Measurements from ENCODE around the gene AKAP13.
"Not testable (repeated sequence)": the region's sequence is repeated elsewhere in the genome, so short reads cannot be mapped to it uniquely, and the experiment has no call there.

Gene AKAP13

GRCh38 chr15:85475711-85476110, 95.3 kb downstream of the AKAP13 start:
- no peak overlapping the region for H3K4me3 ChIP-seq (ENCODE audit: low read depth, low read length)
- no peak for DNase-seq (ENCODE audit: low read depth, low spot score)
- no peak for TF ChIP-seq CTCF (IDR thresholded peaks at IDR 0.05; ENCODE audit: low read depth, low read length)
- in situ Hi-C loops (cut with HindIII; ENCODE audit: low sequenced_read_pairs), result no loop called here

DNA sequence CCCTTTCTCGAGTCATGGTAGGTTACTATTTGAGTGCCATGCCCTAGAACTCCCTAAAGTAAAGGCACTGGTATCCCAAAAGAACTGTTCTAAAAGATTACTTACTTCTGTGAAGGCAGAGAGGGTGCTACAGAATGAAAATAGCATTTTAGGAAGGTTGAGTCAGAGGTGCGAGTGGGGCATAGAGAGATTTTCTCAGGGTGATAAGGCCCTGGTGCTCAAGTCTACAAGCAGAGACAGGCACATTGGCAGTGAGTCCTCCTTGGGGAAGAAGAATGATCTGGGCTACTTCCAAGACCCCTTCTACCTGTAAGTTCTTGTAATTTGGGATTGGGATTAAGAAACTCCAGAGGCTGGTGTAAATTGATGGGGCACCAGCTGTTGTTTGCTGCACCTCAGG, 96.7 kb downstream of the AKAP13 start:
- no peak for DNase-seq (ENCODE audit: low read depth, low spot score)
- no peak for TF ChIP-seq CTCF (IDR thresholded peaks at IDR 0.05; ENCODE audit: low read depth, low read length)
- in situ Hi-C loops (cut with HindIII; ENCODE audit: low sequenced_read_pairs), result no loop called here
- no peak overlapping the region for H3K4me3 ChIP-seq (ENCODE audit: low read depth, low read length)

DNA sequence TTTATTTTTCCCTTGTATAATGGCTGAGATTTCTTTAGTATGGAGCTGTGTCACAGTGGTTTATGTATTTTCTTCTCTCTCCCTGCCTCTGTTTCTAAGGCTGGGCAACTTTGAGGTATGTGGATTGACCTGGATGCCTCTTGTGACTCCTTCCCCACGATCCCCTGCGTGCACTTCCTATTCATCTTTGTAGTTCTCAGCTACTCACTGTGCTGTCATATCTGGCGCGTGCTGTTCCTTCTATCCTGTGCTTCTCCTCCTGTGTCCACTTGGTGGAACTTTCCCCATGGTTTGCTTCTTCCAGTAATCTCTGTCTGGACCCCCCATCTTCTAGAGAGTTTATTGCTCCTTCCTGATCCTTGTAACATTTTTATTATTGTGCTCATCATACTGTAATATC, 97.3 kb downstream of the AKAP13 start:
- peak; percentile 64 for TF ChIP-seq CTCF (IDR thresholded peaks at IDR 0.05; ENCODE audit: low read depth, low read length)
- no peak overlapping the region for H3K4me3 ChIP-seq (ENCODE audit: low read depth, low read length)
- DNase-seq (ENCODE audit: low read depth, low spot score), result peak; percentile 82
- in situ Hi-C loops (cut with HindIII; ENCODE audit: low sequenced_read_pairs), result no loop called here

DNA sequence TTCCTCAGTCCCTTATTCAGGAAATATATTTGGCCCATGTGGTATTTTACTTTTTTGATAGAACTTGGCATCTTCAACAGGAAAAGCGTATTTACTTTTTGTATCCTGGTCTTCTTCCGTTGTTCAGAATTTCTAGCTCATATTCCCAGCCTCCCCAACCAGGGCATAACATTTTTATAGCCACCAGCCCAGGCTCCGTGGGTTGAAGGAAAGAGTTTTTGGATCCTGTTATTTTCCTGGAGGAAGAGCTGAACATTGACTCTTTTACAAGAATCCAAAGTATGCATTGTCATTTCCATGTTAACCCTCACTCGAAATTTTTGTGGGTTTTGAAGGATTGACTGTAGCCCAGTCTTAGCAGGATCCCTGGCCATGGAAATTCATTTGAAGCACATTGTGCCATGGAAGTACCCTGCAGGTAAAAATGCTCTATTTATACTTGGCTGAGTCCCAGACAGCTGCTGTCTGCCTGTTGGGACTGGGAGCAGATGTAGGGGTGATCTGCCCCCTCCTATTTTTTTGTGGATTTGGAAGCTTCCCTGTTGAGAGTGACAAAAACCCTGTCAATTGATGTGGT, 98.8 kb downstream of the AKAP13 start:
- no peak for TF ChIP-seq CTCF (IDR thresholded peaks at IDR 0.05; ENCODE audit: low read depth, low read length)
- DNase-seq (ENCODE audit: low read depth, low spot score), result peak; percentile 72
- H3K4me3 ChIP-seq (ENCODE audit: low read depth, low read length), result no peak overlapping the region
- in situ Hi-C loops (cut with HindIII; ENCODE audit: low sequenced_read_pairs), result no loop called here

DNA sequence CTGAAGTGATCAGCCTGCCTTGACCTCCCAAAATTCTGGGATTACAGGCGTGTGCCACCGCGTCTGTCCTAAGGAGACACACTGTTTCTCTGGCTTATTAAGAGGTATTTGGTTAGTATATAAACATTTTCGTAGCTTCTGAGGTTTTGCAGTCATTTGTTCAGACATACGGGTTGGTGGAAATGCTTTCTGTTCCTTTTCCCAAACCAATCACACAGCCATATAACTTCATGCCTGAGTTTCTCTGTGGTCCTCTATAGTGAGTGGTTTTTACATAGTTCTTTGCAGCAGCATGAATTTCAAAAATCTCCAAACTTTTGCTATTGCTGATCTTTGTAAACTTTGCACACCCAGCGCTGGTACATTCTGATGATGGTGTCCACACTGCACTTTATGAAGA, 100.5 kb downstream of the AKAP13 start:
- H3K4me3 ChIP-seq (ENCODE audit: low read depth, low read length), result no peak overlapping the region
- DNase-seq (ENCODE audit: low read depth, low spot score), result no peak
- no peak for TF ChIP-seq CTCF (IDR thresholded peaks at IDR 0.05; ENCODE audit: low read depth, low read length)
- in situ Hi-C loops (cut with HindIII; ENCODE audit: low sequenced_read_pairs), result no loop called here

GRCh38 chr15:85481543-85481942, 101.1 kb downstream of the AKAP13 start:
- H3K4me3 ChIP-seq (ENCODE audit: low read depth, low read length); DNase-seq (ENCODE audit: low read depth, low spot score); in situ Hi-C loops (cut with HindIII; ENCODE audit: low sequenced_read_pairs): not testable (repeated sequence)

DNA sequence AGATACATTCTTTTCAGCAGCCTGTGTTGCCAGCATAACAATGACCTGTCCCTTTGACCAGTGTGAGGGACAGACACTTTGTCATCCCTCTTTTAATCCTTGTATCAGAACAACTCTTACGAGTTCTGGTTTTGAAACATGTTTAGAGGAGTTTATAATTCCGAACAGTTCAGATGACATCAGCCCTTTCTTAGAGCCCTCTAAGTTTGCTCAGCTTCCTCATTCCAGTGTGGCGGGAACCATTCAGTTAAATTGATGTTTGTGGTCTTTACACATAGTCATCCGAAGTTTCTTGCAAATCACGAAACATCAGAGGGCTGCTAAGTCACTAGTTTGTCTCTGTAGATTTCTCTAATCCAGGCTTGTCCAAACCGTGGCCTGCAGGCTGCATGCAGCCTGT, 102.5 kb downstream of the AKAP13 start:
- in situ Hi-C loops (cut with HindIII; ENCODE audit: low sequenced_read_pairs), result no loop called here
- no peak overlapping the region for H3K4me3 ChIP-seq (ENCODE audit: low read depth, low read length)
- TF ChIP-seq CTCF (IDR thresholded peaks at IDR 0.05; ENCODE audit: low read depth, low read length), result no peak
- DNase-seq (ENCODE audit: low read depth, low spot score), result peak; percentile 87

DNA sequence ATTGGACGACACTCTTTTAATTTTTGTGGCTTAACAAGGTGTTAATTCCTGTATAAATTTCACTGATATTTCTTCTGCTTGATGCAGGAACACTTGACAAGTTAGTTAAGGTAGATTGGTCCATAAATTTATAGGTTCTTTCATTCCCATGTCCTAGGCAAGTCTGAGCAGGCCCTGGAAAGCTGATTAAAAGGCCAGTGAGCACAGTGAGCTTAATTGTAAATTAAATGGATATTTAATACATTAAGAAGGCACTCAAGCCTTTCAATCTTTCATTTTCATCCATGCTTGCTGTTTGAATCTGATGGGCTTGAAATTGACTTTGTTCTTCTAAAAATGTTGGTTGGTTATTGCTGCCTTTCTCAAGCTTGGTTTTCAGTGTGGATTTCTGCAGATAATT, 103.6 kb downstream of the AKAP13 start:
- H3K4me3 ChIP-seq (ENCODE audit: low read depth, low read length); DNase-seq (ENCODE audit: low read depth, low spot score); in situ Hi-C loops (cut with HindIII; ENCODE audit: low sequenced_read_pairs): not testable (repeated sequence)

- H3K4me3 ChIP-seq (ENCODE audit: low read depth, low read length); in situ Hi-C loops (cut with HindIII; ENCODE audit: low sequenced_read_pairs); DNase-seq (ENCODE audit: low read depth, low spot score): not testable (repeated sequence)
These were observed 104.5 kb downstream of the AKAP13 start for GRCh38 chr15:85484923-85485322.
